ENCODE results near the gene CLC. TPM values are rescaled to one million over a fixed set of nuclear protein-coding genes. Genes with fewer than 3 reads are reported as not detected.

The CLC gene
- total and polyA plus RNA-seq, 2 of the 8 experiments (the other 6 are each of a cell fraction or from before 2014, with no cell fraction given) = 6.4 to 12.4 TPM

DNA sequence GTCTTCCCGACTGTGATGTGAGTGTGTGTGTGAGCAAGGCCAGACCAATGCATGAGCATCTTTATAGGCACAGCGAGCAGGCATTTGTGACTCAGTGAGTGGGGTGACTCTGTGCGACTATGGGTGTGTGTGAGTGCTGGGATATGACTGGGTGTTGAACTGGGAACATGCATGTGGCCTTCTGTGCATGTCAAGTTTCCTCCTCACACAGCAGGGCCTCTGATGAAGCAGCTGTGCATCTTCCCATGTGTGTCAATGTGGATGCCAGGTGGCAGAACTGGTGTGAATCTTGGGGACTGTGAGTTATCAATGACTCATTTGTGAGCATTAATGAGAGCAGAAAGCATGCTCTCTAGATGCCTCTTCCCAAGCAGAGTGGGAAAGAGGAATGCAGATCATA is 45.7 kb downstream of the CLC start:
- WGBS, 2 experiments (ENCODE audit: extremely low coverage in 1 of 2, insufficient coverage in 1 of 2, insufficient read length in 1 of 2, insufficient replicate concordance in 2 of 2, low coverage in 1 of 2, low lambda C conversion rate in 2 of 2, missing lambda C conversion rate in 1 of 2) = 82% methylated on average over 3 of the region's 3 CpGs; no CpG with 5 or more reads in 1 of the 2 experiments
- H4K91ac ChIP-seq (replicated peaks; ENCODE audit: insufficient read length, low read length) = peak overlapping the region; percentile 92
- H4K20me1 ChIP-seq (replicated peaks in 1 of 2; ENCODE audit: control insufficient read depth in 1 of 2, insufficient read depth in 2 of 2, low read length in 2 of 2) = no peaks in the 10 kb centered on the region
- H2BK120ac ChIP-seq (replicated peaks; ENCODE audit: low read depth, low read length) = no peak overlapping the region
- H3K4me3 ChIP-seq (ENCODE audit: extremely low read depth in 1 of 4, insufficient read depth in 2 of 4, low read depth in 3 of 4, low read length in 4 of 4) = no peak overlapping the region
- H3K4ac ChIP-seq (replicated peaks; ENCODE audit: insufficient read length, low read depth, low read length) = peak overlapping the region; percentile 70
- ChIA-PET POLR2A (ENCODE audit: partially characterized antibody) (no interaction called here), CTCF (ENCODE audit: partially characterized antibody) (interaction anchor here (0.6 kb wide), 1 partner anchor 9 kb away, joined by 3 read pairs; no protein-coding TSS in a partner anchor)
- FAIRE-seq (no peak), DNase-seq (ENCODE audit: low read depth in 1 of 2, low spot score in 2 of 2) (no peak)
- H3K23ac ChIP-seq (ENCODE audit: insufficient read length) = no peak overlapping the region
- H3K36me3 ChIP-seq (ENCODE audit: control insufficient read depth in 2 of 4, insufficient read depth in 4 of 4, low read length in 3 of 4) = no peaks in the 10 kb centered on the region
- no peaks in the 10 kb centered on the region for H3K23me2 ChIP-seq (ENCODE audit: low read depth, low read length)
- peak overlapping the region; percentile 81; the same call in 1 of the 2 replicates for H2BK20ac ChIP-seq (ENCODE audit: low read length)
- peak overlapping the region; percentile 31; the same call in 1 of the 2 replicates for H2AK5ac ChIP-seq (ENCODE audit: low read depth, low read length)
- no peaks in the 10 kb centered on the region for H3K27me3 ChIP-seq (replicated peaks in 1 of 4; ENCODE audit: control insufficient read depth in 3 of 4, extremely low read depth in 1 of 4, insufficient read depth in 3 of 4, low read length in 3 of 4)
- peak overlapping the region; percentile 21 for H3K56ac ChIP-seq (replicated peaks; ENCODE audit: insufficient read length, low read depth, low read length)
- no peak overlapping the region; the same call in 1 of the 2 replicates for H3K18ac ChIP-seq (ENCODE audit: extremely low read depth, low read length)
- no peaks in the 10 kb centered on the region for H3K79me2 ChIP-seq (ENCODE audit: control insufficient read depth in 1 of 2, insufficient read depth in 2 of 2, low read length in 2 of 2)
- H3K79me1 ChIP-seq (ENCODE audit: low read depth, low read length) = no peaks in the 10 kb centered on the region
- H2AFZ ChIP-seq (ENCODE audit: low read length) = no peak overlapping the region
- H4K5ac ChIP-seq (ENCODE audit: insufficient read length, low read depth, low read length) = no peak overlapping the region
- no peak overlapping the region for H3K4me2 ChIP-seq (ENCODE audit: insufficient read depth in 1 of 2, low read depth in 2 of 2, low read length in 2 of 2)
- no peak overlapping the region for H3K9ac ChIP-seq (replicated peaks in 1 of 4; ENCODE audit: extremely low read depth in 1 of 4, low read depth in 3 of 4, low read length in 3 of 4)
- H3K9me3 ChIP-seq (ENCODE audit: insufficient read depth in 2 of 2, low read depth in 1 of 2, low read length in 1 of 2) = no peaks in the 10 kb centered on the region
- H2BK15ac ChIP-seq (ENCODE audit: low read length) = peak overlapping the region; percentile 51
- peak overlapping the region; percentile 89; the same call in 1 of the 2 replicates for H2BK5ac ChIP-seq (ENCODE audit: low read depth, low read length)
- H2BK12ac ChIP-seq (ENCODE audit: low read depth, low read length) = peak overlapping the region; percentile 77; the same call in 1 of the 2 replicates
- H3K14ac ChIP-seq (ENCODE audit: insufficient read length) = no peak overlapping the region
- H3K27ac ChIP-seq (ENCODE audit: low read depth, low read length) = no peak overlapping the region
- peaks cover 0 to 6% (median 4%) of the 10 kb centered on the region in 4 experiments; a peak in 2 of 7 replicates for H3K4me1 ChIP-seq (replicated peaks in 1 of 4; ENCODE audit: control insufficient read depth in 3 of 4, insufficient read depth in 4 of 4, low read length in 3 of 4)
- no peak overlapping the region for H4K8ac ChIP-seq (ENCODE audit: extremely low read depth, insufficient read depth, low read length)
- no peak for TF ChIP-seq EGR1 (IDR thresholded peaks at IDR 0.05; ENCODE audit: borderline replicate concordance, low read depth, low read length)
- no peak for TF ChIP-seq MAFK (IDR thresholded peaks at IDR 0.05; ENCODE audit: low read depth, low read length)
- no peak for TF ChIP-seq RXRA (IDR thresholded peaks at IDR 0.05; ENCODE audit: insufficient read depth, low read depth, low read length)
- no peak for TF ChIP-seq CEBPB (IDR thresholded peaks at IDR 0.05; ENCODE audit: low read depth, low read length)
- TF ChIP-seq BACH1 (IDR thresholded peaks at IDR 0.05; ENCODE audit: low read length) = no peak
- TF ChIP-seq GTF2F1 (IDR thresholded peaks at IDR 0.05; ENCODE audit: borderline replicate concordance, low read depth, low read length) = no peak
- no peak for TF ChIP-seq SRF (IDR thresholded peaks at IDR 0.05; ENCODE audit: low read depth, low read length)
- TF ChIP-seq KDM5A (IDR thresholded peaks at IDR 0.05; ENCODE audit: low read length) = no peak
- no peak for TF ChIP-seq ATF3 (IDR thresholded peaks at IDR 0.05; ENCODE audit: insufficient read depth, low read depth, low read length)
- TF ChIP-seq SAP30 (IDR thresholded peaks at IDR 0.05; ENCODE audit: insufficient read depth, insufficient replicate concordance, low read length) = no peak
